ENCODE measurements around the gene PTPN11.

GRCh38 chr12:112421363-112421762 is 2.6 kb downstream of the PTPN11 start:
- TF ChIP-seq CTCF (conservative IDR thresholded peaks at IDR 0.05; ENCODE audit: low read length) = no peak
- TF ChIP-seq EZH2phosphoT487 (IDR thresholded peaks at IDR 0.05; ENCODE audit: borderline replicate concordance, low read depth, low read length) = no peak
